ENCODE measurements around the gene CCNQ.

Gene CCNQ

DNA sequence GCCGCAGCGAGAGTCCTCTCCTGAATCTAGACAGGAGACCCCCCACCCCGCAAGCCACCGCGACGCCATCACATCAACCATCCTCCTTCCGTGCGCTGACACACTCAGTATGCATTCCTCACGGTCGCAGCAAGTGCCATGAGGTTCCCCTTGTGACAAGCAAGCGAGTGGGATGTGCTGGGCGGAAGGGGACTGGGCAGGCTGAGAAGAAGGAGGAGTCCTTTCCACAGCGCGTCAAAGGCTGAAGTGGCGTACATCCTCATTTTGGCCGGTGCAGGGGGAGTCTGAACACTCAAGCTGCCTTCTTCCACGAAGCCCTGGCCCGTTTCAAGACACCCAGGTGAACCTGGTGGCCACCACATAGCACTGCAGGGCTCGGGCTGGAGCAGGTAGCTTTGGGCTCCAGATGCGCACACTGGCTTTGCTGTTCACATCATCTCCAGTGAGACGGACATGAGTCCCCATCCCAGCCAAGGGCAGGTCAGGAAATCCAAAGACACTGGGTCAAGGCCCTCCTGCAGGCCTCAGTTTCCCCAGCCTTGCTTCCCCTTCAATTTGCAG, 30.4 kb downstream of the CCNQ start:
- DNase-seq: no peak

DNA sequence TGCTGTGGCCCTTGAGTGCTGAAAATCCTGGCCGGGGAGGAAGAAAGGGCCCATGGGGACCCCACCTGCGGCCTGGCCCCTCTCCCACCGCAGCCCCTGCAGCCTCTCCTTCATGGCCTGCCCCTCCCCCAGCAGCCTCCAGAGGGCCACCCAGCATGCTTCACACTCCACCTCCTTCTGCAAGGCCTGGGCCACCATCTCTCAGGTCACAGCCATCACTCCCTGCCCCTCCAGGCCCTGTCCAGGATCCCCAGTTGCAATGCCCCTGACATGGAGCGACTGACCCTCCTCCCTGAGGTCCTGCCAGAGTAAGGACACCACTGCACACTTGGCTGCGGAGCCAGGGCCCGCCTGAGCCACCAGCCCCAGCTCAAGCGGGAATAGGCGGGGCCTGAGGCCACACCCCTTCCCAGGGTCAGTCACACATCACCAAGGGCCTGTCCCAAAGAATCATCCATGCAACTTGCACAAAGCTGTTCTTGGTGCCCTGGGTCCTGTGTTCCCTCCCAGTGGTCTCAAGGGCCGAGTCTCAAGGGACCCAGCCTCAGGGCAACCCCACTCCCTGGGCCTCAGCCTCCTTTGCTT, 32.9 kb downstream of the CCNQ start:
- DNase-seq: no peak

DNA sequence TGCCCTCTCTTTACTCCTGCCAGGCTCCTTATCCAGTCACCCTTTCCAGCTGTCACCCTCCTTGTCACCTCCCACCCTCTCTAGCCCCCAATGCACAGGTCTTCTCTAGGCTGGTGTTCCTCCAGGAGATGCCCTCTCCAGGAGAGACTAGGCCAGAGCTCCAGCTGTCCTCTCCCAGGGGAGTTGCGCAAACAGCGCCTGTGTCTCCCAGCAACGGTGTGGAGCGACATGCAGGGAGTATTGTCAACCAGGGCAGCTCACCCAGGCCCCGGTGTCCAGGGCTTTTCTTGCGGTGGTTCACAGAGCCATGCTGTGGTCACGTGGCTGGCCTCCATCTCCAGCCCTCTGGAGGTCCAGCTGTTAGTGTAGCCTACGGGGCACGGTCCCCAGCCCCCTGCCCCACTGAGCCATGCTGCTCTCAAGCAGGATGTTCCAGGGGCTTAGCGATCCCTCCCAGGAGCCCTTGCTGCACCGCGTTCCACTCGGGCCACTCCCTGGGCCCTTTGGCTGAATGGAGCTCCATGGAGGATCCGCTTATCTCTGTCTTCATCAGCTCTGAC, 34.8 kb downstream of the CCNQ start:
- DNase-seq: no peak

DNA sequence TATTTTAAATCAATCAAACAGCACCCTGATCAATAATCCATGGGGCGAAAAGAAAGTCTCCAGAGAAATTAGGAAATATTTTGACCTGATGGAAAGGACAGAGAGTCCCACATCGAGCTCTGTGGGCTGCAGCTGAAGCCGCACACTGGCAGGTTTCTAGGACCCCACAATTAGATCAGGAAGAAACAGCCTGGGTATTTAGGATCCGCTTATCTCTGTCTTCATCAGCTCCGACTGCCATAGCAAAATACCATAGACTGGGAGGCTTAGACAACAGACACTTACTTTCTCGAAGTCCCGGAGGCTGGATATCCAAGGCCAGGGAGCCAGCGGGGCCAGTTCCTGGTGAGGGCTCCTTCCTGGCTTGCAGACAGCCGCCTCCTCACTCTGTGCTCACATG, 36.4 kb downstream of the CCNQ start:
- no peak for DNase-seq

DNA sequence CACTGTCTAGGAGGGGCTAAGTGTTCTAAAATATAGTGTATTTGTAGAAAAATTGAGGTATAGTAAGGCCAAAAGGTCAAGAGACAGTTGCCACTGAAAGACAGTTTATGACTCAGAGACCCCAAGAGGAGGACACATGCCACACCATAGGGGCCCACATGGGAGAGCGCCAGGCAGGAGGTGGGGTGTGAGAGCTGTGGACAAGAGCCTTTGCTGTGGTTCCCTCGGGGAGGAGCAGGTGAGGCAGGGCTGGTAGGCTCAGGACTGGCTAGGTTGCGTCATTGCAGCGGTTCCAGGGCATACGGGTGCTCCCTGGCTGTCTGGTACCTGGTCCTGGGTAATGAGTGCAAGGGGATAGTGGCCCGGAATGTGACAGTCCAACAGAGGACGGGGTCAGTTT, 37.6 kb downstream of the CCNQ start:
- no peak for DNase-seq

DNA sequence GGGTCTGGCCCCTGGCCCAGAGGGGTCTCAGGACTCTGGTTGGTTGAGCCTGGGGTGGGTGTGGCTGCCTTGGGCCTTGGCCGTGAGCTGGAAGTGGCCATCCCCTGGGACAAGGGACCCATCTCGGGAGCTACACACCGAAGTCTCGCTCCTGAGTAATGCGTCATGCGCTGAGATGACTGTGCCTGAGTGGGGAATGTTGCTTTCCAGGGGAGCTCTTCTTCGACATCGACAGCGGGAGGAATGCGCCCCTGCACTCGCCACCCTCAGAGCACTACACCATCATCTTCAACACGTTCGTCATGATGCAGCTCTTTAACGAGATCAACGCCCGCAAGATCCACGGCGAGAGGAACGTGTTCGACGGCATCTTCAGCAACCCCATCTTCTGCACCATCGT, 38.5 kb downstream of the CCNQ start:
- DNase-seq: no peak

DNA sequence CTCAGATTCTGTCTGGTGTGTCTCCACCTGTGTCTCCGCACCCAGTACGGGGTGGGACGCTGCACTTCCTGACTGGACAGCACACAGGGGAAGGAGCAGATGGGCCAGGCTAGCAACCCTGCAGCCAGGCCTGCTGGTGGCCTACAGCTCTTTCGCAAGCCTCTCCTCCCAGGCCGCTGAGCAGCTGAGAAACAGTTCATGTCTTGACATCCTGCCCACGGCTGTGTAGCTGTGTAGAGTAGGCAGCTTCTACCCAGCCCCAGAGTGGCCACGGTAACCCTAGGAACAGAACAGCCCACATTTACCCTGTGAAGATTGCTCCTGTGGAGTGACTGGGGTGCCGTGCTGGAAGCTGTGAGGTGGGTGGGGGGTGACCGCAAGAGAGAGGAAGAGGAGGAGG, 38.9 kb downstream of the CCNQ start:
- DNase-seq: no peak

DNA sequence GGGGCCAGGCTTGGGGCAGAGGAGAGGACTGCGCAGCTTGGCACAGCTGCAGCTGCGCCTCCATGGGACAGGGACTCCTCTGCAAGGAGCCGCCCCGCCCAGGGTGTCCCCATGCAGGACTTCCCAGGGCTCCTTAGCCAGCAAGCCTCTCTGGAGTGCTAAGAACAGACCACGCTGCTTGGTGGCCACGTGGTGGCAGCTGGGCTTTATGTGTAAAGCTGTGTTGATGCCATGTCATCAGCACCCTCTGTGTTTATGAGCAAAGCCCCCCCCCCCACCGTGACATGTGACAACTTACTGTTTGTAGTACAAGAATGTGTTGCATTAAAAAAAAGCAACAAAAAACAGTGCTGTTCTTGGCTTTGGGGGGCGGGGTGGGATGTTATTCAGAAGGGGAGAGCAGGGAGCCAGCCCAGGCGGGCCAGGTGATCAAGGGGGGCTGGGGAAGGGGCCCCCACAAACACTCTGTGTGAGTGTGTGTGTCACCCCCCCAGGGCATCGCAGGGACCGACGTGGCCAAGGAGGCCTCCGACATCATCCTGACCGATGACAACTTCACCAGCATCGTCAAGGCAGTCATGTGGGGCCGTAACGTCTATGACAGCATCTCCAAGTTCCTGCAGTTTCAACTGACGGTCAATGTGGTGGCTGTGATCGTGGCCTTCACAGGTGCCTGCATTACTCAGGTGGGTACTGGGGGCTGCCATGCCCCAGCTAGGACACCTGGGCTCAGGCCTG, 41.2 kb downstream of the CCNQ start:
- no peak for DNase-seq

DNA sequence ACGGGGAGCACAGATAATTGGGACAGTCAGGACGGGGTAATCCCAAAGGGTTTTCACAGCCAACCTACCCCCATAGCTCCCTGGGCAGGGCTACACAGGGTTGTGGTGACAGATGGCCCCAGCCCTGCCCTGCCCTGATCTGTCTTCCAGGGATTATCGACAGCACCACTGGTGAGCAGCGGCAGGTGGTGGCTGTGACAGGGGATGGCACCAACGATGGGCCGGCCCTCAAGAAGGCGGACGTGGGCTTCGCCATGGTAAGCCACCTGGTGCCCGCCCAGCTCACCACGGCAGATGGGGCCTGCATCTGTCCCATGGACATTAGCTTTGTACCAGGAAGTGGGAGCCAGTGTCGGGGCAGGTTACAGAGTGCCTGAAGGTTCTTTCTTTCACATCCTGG, 42.2 kb downstream of the CCNQ start:
- no peak for DNase-seq

DNA sequence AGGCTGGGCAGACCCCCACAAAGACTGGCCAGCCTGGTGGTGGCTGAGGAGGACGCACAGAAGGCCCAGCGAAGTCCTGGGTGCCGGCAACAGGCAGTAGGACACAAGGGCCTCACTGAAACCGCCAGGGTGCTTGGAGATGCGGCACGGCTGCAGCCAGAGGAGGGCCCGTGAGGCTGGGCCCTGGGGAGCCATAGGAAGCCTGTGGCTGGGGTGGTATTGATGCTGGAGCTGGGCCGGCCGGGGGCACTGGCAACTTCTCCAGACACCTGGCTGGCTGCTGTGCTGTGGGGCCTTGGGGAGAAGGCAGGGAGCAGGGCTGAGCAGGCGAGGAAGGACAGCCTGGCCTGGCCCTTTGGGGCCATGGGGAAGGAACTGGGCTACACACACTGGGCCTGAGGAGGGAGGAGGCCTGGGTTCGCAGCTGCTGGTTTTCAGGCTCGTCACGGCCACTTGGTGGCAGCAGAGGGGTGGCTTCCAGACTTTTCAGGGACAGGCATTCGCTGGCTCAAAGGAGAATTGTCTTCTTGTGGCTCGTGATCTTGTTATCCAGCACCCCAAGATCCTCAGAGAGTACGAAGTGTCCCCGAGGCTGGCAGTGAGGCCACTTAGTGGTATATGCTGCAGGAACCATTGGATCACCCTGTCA, 44.3 kb downstream of the CCNQ start:
- peak; percentile 63 for DNase-seq

DNA sequence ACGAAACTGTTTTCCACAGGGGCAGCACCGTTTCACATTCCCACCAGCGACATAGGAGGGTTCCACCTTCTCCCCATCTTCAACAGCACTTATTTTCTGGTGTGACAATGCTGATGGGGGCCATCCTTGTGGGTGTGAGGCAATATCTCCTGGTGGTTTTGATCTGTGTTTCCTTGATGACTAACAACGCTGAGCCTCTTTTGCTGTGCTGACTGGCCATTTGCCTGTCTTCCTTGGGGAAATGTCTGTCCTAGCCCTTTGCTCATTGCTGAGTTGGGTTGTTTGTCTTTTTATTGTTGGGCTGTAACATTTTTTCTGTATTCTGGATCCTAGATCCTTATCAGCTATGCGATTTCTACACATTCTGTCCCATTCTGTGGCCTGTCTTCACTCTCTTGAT, 47.8 kb downstream of the CCNQ start:
- no peak for DNase-seq

DNA sequence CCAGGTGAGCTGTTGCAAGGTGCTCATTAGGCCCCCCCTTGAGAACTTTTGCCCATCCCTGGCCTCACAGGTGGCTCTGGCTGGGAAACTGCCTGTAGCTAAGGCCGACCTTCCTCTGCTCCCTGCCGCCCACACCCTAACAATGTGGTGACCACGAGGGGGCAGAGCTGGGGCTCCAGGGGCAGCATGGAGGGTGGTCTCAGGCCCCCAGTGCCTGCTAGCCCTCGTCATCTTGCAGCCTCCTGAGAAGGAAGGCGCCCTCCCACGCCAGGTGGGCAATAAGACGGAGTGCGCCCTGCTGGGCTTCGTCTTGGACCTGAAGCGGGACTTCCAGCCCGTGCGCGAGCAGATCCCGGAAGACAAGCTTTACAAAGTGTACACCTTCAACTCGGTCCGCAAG, 49.1 kb downstream of the CCNQ start:
- no peak for DNase-seq

DNA sequence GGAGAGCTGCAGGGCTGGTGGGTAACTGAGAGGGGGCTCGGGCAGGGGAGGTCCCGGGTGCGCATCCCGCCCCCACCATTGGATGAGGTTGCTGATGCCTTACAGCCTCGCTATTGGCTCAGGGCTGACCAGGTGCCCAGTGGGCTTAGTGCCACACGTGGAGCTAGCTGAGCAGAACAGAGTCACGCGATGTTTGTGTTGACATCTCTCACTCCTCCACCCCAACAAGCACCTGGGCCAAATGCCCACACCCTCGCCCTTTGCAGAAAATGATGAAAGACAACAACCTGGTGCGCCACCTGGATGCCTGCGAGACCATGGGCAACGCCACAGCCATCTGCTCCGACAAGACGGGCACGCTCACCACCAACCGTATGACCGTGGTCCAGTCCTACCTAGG, 49.7 kb downstream of the CCNQ start:
- no peak for DNase-seq

DNA sequence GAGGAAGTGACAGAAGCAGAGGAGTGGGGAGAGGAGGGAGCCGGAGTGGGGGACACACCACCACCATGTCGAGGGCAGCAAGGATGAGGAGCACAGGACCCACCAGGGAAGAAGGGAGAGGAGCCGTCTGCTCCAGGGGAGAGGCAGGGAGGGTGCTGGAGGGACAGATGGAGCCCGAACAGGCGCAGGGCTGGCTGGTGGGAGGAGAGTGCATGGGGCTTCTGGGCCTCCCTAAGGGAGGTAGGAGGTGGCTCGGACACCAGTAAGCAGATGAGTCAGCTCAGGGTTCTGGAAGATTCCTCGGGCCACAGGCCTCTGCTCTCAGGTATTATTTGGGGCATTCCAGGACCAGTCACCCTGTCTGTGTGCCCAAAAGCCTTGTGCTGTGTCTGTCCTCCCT, 51.7 kb downstream of the CCNQ start:
- no peak for DNase-seq

DNA sequence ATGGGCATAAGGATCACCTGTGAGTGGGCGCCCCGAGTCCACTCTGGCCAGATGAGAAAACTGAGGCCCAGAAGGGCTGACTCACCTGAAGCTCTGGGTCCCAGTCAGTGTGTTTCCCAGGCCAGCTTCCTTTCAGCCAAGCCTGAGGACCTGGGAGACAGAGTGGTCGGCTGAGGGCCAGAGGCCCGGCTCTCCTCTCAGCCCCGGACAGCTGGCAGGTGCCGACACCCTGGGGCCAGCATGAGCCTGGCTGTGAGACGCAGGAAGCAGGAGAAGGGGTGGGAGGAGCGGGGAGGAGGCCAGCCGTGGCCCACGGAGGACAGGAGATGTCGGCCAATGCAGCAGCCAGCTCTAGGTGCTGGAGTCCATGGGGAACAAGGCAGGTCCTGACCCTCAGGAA, 52.6 kb downstream of the CCNQ start:
- DNase-seq: no peak

DNA sequence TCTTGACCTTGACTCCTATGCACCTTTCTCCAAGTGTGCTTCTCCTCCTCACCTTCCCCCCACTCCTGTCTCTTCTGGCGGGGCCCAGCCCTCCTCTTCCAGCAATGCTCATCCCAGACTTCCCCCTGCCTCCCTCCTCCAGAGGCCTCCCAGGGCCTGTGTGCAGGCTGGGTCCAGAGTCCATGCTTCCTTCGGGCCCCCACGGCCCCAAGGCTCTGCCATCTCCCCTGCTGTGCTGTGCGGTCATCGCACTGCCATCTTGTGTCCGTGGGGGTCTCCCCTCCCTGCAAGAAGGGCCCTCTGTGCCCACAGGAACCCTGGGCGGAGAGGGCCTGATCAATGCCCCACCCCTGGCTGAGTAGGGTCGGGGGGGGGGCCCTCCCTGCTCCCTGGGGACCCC, 54.2 kb downstream of the CCNQ start:
- no peak for DNase-seq

DNA sequence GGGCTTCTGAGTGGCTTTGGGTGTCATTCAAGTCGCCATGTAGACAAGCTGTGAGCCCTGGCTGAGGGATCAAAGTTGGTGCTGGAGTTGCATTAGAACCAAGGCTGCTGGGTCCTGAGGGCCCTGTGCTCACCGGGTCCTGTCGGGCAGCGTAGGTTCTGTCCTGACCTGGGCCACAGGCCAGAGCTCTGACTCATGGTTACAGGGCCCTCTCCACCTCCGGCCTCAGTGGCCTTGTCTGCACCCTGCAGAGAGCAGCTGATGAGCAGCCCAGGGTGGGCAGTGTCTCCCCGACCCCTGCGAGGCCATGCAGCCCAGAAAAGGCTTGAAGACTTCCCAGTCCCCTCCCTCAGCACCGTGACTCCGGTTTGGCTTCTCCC, 59.0 kb downstream of the CCNQ start:
- DNase-seq: no peak

DNA sequence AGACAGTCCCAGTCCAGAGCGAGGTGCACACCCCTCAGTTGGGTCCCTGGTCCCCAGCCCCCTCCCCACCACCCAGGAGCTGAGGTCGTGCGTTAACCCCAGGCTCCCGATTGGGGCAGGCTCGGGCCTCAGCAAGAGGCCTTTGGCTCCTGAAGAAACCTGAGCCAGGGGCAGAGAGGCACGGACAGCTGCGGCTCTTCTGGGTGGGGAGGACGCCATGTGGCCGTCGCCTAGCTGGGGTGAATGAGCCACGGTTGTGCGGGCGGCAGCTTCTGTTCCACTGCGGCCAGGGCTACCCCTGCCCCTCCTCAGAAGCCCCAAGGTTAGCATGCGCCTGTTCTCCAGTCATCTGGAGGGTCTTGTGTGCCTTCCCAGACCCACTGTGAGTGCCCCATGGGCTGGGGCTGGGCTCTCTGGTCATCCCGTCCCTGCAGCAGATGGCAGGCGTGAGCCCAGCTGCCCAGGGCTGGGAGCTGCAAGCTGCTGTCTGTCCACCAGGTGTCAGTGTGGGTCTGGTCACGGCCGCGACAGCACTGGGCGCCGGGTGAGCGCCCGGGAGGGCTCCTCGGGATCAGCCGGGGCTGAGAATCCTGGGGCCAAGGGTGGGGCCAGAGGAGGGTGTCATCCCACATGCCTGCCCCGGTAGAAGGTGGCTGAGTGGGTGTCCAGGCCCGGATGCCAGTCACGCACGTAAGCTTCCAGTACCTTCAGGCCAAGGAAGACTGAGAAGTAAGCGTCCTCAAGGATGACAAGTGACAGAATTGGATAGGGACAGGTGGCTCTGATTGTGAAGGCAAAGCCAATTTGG, 59.6 kb downstream of the CCNQ start:
- peak; percentile 58 for DNase-seq

DNA sequence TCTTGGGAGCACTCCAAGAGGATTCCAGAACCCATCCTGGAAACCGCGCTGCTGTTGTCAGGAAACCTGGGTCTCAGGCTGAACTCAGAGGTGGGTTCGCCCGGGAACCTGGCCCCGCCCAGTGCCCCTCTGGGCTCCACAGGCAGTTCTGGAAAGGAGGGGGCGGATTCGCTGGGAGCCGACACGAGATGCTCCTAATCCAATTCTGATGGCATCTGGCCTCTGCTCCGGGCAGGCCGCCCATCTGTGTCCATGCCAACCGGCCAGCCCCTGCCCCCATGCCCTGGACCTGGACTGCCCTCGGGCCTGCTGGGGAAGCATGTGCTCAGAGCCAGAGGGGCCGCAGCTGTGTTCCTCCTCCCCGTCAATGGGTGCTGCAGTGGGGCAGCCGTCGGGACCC, 60.5 kb downstream of the CCNQ start:
- DNase-seq: no peak
